ENCODE measurements around the gene MIA2. TPM values are rescaled to one million over a fixed set of nuclear protein-coding genes. Genes with fewer than 3 reads are reported as not detected.
"Not testable (repeated sequence)": the region's sequence is repeated elsewhere in the genome, so short reads cannot be mapped to it uniquely, and the experiment has no call there.

Gene MIA2
- total and polyA plus RNA-seq, 2 experiments from 2014 or later = 9.5 to 10.9 TPM

DNA sequence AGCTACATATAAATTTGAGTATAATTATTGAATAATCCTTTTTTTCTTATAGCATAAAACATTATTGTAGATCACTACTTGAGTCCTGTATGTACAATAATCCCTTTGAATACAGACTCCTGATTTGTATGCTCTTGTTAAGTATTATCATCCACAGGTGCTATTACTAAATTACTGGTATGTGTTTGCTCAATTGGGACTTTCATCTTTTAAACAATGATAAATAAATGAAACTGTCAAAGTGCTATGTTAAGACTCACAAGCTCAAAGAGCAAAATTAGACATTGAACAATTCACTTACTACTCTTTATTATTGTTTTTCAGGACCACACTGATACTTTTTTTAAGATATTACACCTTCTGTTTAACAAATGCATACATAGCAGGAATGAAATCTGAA, 17.8 kb downstream of the MIA2 start:
- Histone ChIP-seq H3K9me2 (ENCODE audit: insufficient read depth) (no peaks in the 10 kb centered on the region), H3K79me2 (replicated peaks; ENCODE audit: insufficient read depth) (no peaks in the 10 kb centered on the region), H3K4me1 (ENCODE audit: insufficient read depth) (no peaks in the 10 kb centered on the region), H3F3A (replicated peaks; ENCODE audit: low read depth) (no peaks in the 10 kb centered on the region), H3K4me3 (no peak overlapping the region), H3K4me2 (no peak overlapping the region), H2AFZ (no peak overlapping the region), H3K27ac (ENCODE audit: low read depth) (no peak overlapping the region), H3K36me3 (ENCODE audit: insufficient read depth) (no peaks in the 10 kb centered on the region), H3K27me3 (ENCODE audit: insufficient read depth) (no peaks in the 10 kb centered on the region), H4K20me1 (replicated peaks; ENCODE audit: insufficient read depth) (no peaks in the 10 kb centered on the region)
- no peaks in the 10 kb centered on the region for H3K36me3 Mint-ChIP-seq (ENCODE audit: low read depth)
- H3K27me3 Mint-ChIP-seq (ENCODE audit: insufficient read depth, low read depth, poor library complexity) = no peaks in the 10 kb centered on the region
- no peak overlapping the region for H3K27ac Mint-ChIP-seq
- no peak overlapping the region for H3K4me3 Mint-ChIP-seq
- DNase-seq (ENCODE audit: low spot score) = no peak
- no peak for TF ChIP-seq CREB1 (CRISPR knock-in tag; IDR thresholded peaks at IDR 0.05; ENCODE audit: low read depth)
- TF ChIP-seq, protein P1, sequence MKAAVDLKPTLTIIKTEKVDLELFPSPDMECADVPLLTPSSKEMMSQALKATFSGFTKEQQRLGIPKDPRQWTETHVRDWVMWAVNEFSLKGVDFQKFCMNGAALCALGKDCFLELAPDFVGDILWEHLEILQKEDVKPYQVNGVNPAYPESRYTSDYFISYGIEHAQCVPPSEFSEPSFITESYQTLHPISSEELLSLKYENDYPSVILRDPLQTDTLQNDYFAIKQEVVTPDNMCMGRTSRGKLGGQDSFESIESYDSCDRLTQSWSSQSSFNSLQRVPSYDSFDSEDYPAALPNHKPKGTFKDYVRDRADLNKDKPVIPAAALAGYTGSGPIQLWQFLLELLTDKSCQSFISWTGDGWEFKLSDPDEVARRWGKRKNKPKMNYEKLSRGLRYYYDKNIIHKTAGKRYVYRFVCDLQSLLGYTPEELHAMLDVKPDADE (IDR thresholded peaks at IDR 0.05) = no peak
- TF ChIP-seq, protein P2, sequence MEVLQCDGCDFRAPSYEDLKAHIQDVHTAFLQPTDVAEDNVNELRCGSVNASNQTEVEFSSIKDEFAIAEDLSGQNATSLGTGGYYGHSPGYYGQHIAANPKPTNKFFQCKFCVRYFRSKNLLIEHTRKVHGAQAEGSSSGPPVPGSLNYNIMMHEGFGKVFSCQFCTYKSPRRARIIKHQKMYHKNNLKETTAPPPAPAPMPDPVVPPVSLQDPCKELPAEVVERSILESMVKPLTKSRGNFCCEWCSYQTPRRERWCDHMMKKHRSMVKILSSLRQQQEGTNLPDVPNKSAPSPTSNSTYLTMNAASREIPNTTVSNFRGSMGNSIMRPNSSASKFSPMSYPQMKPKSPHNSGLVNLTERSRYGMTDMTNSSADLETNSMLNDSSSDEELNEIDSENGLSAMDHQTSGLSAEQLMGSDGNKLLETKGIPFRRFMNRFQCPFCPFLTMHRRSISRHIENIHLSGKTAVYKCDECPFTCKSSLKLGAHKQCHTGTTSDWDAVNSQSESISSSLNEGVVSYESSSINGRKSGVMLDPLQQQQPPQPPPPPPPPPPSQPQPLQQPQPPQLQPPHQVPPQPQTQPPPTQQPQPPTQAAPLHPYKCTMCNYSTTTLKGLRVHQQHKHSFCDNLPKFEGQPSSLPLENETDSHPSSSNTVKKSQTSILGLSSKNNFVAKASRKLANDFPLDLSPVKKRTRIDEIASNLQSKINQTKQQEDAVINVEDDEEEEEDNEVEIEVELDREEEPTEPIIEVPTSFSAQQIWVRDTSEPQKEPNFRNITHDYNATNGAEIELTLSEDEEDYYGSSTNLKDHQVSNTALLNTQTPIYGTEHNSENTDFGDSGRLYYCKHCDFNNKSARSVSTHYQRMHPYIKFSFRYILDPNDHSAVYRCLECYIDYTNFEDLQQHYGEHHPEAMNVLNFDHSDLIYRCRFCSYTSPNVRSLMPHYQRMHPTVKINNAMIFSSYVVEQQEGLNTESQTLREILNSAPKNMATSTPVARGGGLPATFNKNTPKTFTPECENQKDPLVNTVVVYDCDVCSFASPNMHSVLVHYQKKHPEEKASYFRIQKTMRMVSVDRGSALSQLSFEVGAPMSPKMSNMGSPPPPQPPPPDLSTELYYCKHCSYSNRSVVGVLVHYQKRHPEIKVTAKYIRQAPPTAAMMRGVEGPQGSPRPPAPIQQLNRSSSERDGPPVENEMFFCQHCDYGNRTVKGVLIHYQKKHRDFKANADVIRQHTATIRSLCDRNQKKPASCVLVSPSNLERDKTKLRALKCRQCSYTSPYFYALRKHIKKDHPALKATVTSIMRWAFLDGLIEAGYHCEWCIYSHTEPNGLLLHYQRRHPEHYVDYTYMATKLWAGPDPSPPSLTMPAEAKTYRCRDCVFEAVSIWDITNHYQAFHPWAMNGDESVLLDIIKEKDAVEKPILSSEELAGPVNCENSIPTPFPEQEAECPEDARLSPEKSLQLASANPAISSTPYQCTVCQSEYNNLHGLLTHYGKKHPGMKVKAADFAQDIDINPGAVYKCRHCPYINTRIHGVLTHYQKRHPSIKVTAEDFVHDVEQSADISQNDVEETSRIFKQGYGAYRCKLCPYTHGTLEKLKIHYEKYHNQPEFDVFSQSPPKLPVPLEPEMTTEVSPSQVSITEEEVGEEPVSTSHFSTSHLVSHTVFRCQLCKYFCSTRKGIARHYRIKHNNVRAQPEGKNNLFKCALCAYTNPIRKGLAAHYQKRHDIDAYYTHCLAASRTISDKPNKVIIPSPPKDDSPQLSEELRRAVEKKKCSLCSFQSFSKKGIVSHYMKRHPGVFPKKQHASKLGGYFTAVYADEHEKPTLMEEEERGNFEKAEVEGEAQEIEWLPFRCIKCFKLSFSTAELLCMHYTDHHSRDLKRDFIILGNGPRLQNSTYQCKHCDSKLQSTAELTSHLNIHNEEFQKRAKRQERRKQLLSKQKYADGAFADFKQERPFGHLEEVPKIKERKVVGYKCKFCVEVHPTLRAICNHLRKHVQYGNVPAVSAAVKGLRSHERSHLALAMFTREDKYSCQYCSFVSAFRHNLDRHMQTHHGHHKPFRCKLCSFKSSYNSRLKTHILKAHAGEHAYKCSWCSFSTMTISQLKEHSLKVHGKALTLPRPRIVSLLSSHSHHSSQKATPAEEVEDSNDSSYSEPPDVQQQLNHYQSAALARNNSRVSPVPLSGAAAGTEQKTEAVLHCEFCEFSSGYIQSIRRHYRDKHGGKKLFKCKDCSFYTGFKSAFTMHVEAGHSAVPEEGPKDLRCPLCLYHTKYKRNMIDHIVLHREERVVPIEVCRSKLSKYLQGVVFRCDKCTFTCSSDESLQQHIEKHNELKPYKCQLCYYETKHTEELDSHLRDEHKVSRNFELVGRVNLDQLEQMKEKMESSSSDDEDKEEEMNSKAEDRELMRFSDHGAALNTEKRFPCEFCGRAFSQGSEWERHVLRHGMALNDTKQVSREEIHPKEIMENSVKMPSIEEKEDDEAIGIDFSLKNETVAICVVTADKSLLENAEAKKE (CRISPR knock-in tag; IDR thresholded peaks at IDR 0.05) = no peak
- H3K9me3 Mint-ChIP-seq = no peaks in the 10 kb centered on the region
- no peak for ATAC-seq
- no peaks in the 10 kb centered on the region for H3K4me1 Mint-ChIP-seq

DNA sequence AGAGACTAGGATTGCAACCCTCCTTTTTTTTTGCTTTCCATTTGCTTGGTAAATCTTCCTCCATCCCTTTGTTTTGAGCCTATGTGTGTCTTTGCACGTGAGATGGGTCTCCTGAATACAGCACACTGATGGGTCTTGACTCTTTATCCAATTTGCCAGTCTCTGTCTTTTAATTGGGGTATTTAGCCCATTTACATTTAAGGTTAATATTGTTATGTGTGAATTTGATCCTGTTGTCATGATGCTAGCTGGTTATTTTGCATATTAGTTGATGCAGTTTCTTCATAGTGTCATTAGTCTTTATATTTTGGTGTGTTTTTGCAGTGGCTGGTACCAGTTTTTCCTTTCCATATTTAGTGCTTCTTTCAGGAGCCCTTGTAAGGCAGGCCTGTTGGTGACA, 23.7 kb downstream of the MIA2 start:
- not testable (repeated sequence) for H3K27ac Mint-ChIP-seq; H3F3A ChIP-seq (replicated peaks; ENCODE audit: low read depth); H3K36me3 ChIP-seq (ENCODE audit: insufficient read depth); H3K27ac ChIP-seq (ENCODE audit: low read depth); H3K36me3 Mint-ChIP-seq (ENCODE audit: low read depth); H2AFZ ChIP-seq; H3K4me3 ChIP-seq; H4K20me1 ChIP-seq (replicated peaks; ENCODE audit: insufficient read depth); H3K27me3 Mint-ChIP-seq (ENCODE audit: insufficient read depth, low read depth, poor library complexity); H3K79me2 ChIP-seq (replicated peaks; ENCODE audit: insufficient read depth); H3K9me2 ChIP-seq (ENCODE audit: insufficient read depth); H3K4me1 Mint-ChIP-seq; DNase-seq (ENCODE audit: low spot score); ATAC-seq; H3K27me3 ChIP-seq (ENCODE audit: insufficient read depth); H3K4me1 ChIP-seq (ENCODE audit: insufficient read depth); H3K4me3 Mint-ChIP-seq; H3K4me2 ChIP-seq
- H3K9me3 Mint-ChIP-seq = peaks cover 16% of the 10 kb centered on the region; the same call in 2 of the 3 replicates
